SK-N-SH treated with all-trans-retinoic acid at 6 μM for 48 hours (cell line): Measurements from ENCODE around the gene HS3ST5.

Experiments
- ATAC-seq: fragments of 200-7000 bp; cut with Tn5 transposase; 3 replicates; pipeline ENCODE4 v1.9.1; 2020; ENCODE audit warnings: mild to moderate bottlenecking, moderate library complexity
- ARNTL ChIP-seq: fragments of 450-650 bp; formaldehyde crosslinking; IDR thresholded peaks from 2 replicates; pipeline ENCODE4 v1.5.0; 2020; ENCODE audit warnings: low read depth, mild to moderate bottlenecking, moderate library complexity, borderline replicate concordance
- BACH2 ChIP-seq: fragments of 250-450 bp; sonication (Bioruptor Pico); IDR thresholded peaks from 2 replicates; pipeline ENCODE4 v1.9.0; 2021; ENCODE audit warnings: mild to moderate bottlenecking, borderline replicate concordance
- CREB5 ChIP-seq: fragments of 250-450 bp; sonication (Bioruptor Pico); IDR thresholded peaks from 2 replicates; pipeline ENCODE4 v1.5.1; 2020; ENCODE audit warnings: low read depth, mild to moderate bottlenecking, moderate library complexity
- CSDC2 ChIP-seq: fragments of 250-450 bp; sonication (Bioruptor Pico); IDR thresholded peaks from 2 replicates; pipeline ENCODE4 v1.5.0; 2020; ENCODE audit warnings: mild to moderate bottlenecking, moderate library complexity
- CSRNP3 ChIP-seq: fragments of 250-450 bp; sonication (Bioruptor Pico); IDR thresholded peaks from 2 replicates; pipeline ENCODE4 v1.5.1; 2021; ENCODE audit warnings: mild to moderate bottlenecking, moderate library complexity
- ESRRG ChIP-seq: fragments of 250-450 bp; sonication (Bioruptor Pico); IDR thresholded peaks from 2 replicates; pipeline ENCODE4 v1.6.1; 2021; ENCODE audit warnings: mild to moderate bottlenecking
- GLIS3 ChIP-seq: fragments of 250-450 bp; sonication (Bioruptor Pico); IDR thresholded peaks from 2 replicates; pipeline ENCODE4 v1.5.0; 2020; ENCODE audit warnings: mild to moderate bottlenecking, moderate library complexity
- ISL1 ChIP-seq: fragments of 250-450 bp; sonication (Bioruptor Pico); IDR thresholded peaks from 2 replicates; pipeline ENCODE4 v2.1.2; 2022; ENCODE audit warnings: mild to moderate bottlenecking, moderate library complexity
- OSR1 ChIP-seq: fragments of 250-450 bp; sonication (Bioruptor Pico); IDR thresholded peaks from 2 replicates; pipeline ENCODE4 v1.8.0; 2022; ENCODE audit warnings: moderate library complexity, mild to moderate bottlenecking, inconsistent platforms
- PPARA ChIP-seq: fragments of 250-450 bp; sonication (Bioruptor Pico); IDR thresholded peaks from 2 replicates; pipeline ENCODE4 v1.5.0; 2020; ENCODE audit warnings: mild to moderate bottlenecking, borderline replicate concordance
- RARB ChIP-seq: fragments of 250-450 bp; sonication (Bioruptor Pico); IDR thresholded peaks from 2 replicates; pipeline ENCODE4 v1.8.0; 2021; ENCODE audit warnings: mild to moderate bottlenecking, moderate library complexity
- SNAI2 ChIP-seq: fragments of 250-450 bp; sonication (Bioruptor Pico); IDR thresholded peaks from 2 replicates; pipeline ENCODE4 v1.5.0; 2020; ENCODE audit warnings: mild to moderate bottlenecking, moderate library complexity
- TCF4 ChIP-seq: fragments of 250-450 bp; sonication (Bioruptor Pico); IDR thresholded peaks from 2 replicates; pipeline ENCODE4 v1.8.0; 2021; ENCODE audit warnings: mild to moderate bottlenecking, moderate library complexity, borderline replicate concordance
- TOX ChIP-seq: fragments of 250-450 bp; sonication (Bioruptor Pico); IDR thresholded peaks from 2 replicates; pipeline ENCODE4 v1.8.0; 2021; ENCODE audit warnings: mild to moderate bottlenecking, moderate library complexity, borderline replicate concordance
- TSHZ2 ChIP-seq: fragments of 250-450 bp; sonication (Bioruptor Pico); IDR thresholded peaks from 2 replicates; pipeline ENCODE4 v1.5.0; 2020; ENCODE audit warnings: mild to moderate bottlenecking, moderate library complexity
- ZC3H10 ChIP-seq: fragments of 250-450 bp; sonication (Bioruptor Pico); IDR thresholded peaks from 2 replicates; pipeline ENCODE4 v1.5.1; 2021; ENCODE audit warnings: mild to moderate bottlenecking, moderate library complexity
- ZFP3 ChIP-seq: fragments of 250-450 bp; sonication (Bioruptor Pico); IDR thresholded peaks from 2 replicates; pipeline ENCODE4 v1.5.0; 2020; ENCODE audit warnings: mild to moderate bottlenecking, moderate library complexity
- ZFP30 ChIP-seq: fragments of 450-650 bp; formaldehyde crosslinking; IDR thresholded peaks from 2 replicates; pipeline ENCODE4 v1.5.0; 2022; ENCODE audit warnings: mild to moderate bottlenecking, moderate library complexity
- ZNF565 ChIP-seq: fragments of 450-650 bp; formaldehyde crosslinking; conservative IDR thresholded peaks from 2 replicates; pipeline ENCODE4 v1.5.0; 2020; ENCODE audit warnings: low read depth, mild to moderate bottlenecking, moderate library complexity
- ZNF70 ChIP-seq: fragments of 450-650 bp; formaldehyde crosslinking; IDR thresholded peaks from 2 replicates; pipeline ENCODE4 v1.5.0; 2020; ENCODE audit warnings: mild to moderate bottlenecking, moderate library complexity
- ZNF8 ChIP-seq: fragments of 450-650 bp; formaldehyde crosslinking; IDR thresholded peaks from 2 replicates; pipeline ENCODE4 v1.5.0; 2020; ENCODE audit warnings: mild to moderate bottlenecking, moderate library complexity

Gene HS3ST5

GRCh38 chr6:114195631-114196403 lies 147.0 kb downstream of the HS3ST5 start:
- no peak for ATAC-seq
- TF ChIP-seq ZC3H10 (CRISPR knock-in tag) (no peak), ZFP3 (no peak), SNAI2 (CRISPR knock-in tag) (no peak), CSRNP3 (CRISPR knock-in tag) (no peak), TSHZ2 (no peak), ESRRG (CRISPR knock-in tag) (no peak), CREB5 (CRISPR knock-in tag) (no peak), ISL1 (no peak), OSR1 (no peak), CSDC2 (CRISPR knock-in tag) (no peak), ZNF8 (CRISPR knock-in tag) (no peak), BACH2 (CRISPR knock-in tag) (no peak), TOX (CRISPR knock-in tag) (no peak)

GRCh38 chr6:114195027-114195365 lies 147.8 kb downstream of the HS3ST5 start:
- TF ChIP-seq PPARA (CRISPR knock-in tag), result no peak
- no peak for TF ChIP-seq RARB
- no peak for TF ChIP-seq SNAI2 (CRISPR knock-in tag)
- no peak for TF ChIP-seq CSRNP3 (CRISPR knock-in tag)
- TF ChIP-seq ZNF565 (CRISPR knock-in tag), result no peak
- TF ChIP-seq TOX (CRISPR knock-in tag), result no peak
- no peak for TF ChIP-seq ZNF70
- TF ChIP-seq TSHZ2, result no peak
- TF ChIP-seq ZFP3, result no peak
- TF ChIP-seq BACH2 (CRISPR knock-in tag), result no peak
- no peak for TF ChIP-seq ZFP30 (CRISPR knock-in tag)
- TF ChIP-seq ZC3H10 (CRISPR knock-in tag), result no peak
- TF ChIP-seq OSR1, result no peak
- TF ChIP-seq TCF4 (CRISPR knock-in tag), result no peak
- no peak for TF ChIP-seq ZNF8 (CRISPR knock-in tag)
- TF ChIP-seq ISL1, result no peak
- no peak for TF ChIP-seq GLIS3 (CRISPR knock-in tag)
- TF ChIP-seq ARNTL, result no peak
- TF ChIP-seq, all 23 proteins: peak for 0
- no peak for ATAC-seq
